Rectal smooth muscle tissue (tissue), 1 donor: ENCODE results near the gene GGA1.

ENCODE experiments used
- H3K27ac ChIP-seq: one replicate; pipeline ENCODE4 v1.7.0; 2013; ENCODE audit warnings: low read depth, low read length, inconsistent platforms
- H3K27me3 ChIP-seq: one replicate; pipeline ENCODE4 v1.7.0; 2013; ENCODE audit warnings: low read length; ENCODE audit not compliant: control insufficient read depth, insufficient read depth
- H3K36me3 ChIP-seq: one replicate; pipeline ENCODE4 v1.7.0; 2013; ENCODE audit warnings: low read length; ENCODE audit not compliant: control insufficient read depth, insufficient read depth
- H3K4me1 ChIP-seq: one replicate; pipeline ENCODE4 v1.7.0; 2013; ENCODE audit warnings: low read length; ENCODE audit not compliant: control insufficient read depth, insufficient read depth
- H3K4me3 ChIP-seq: one replicate; pipeline ENCODE4 v1.7.0; 2013; ENCODE audit warnings: low read length
- H3K9ac ChIP-seq: one replicate; pipeline ENCODE4 v1.7.0; 2013; ENCODE audit warnings: low read length

The GGA1 gene

DNA sequence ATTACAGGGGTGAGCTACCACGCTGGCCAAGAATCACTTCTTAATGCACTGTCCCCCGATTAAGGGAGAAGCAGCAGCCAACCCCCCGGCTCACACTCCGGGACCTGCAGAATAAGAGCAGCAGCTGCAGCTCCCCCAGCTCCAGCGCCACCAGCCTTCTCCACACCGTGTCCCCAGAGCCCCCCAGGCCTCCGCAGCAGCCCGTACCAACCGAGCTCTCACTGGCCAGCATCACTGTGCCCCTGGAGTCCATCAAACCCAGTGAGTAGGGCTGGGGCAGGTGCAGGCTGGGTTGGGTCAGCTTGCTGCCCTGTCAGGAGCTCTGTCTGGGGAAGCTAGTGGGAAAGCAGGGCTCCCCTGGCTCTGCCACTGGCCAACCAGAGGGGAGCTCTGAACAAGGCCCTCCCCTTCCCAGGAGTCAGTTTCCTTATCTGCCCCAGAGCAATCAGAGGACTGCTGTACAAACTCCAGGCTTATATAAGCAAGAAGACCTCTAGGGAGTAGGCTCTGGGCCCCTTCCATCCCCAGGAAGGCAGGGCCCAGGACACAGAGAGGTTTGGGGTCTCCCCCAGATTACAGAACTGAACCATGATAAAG lies 22.3 kb downstream of the GGA1 start:
- Histone ChIP-seq H3K36me3 (peaks cover 11% of the 10 kb centered on the region), H3K27me3 (no peaks in the 10 kb centered on the region), H3K4me1 (peaks cover 30% of the 10 kb centered on the region), H3K27ac (no peak overlapping the region), H3K4me3 (no peak overlapping the region), H3K9ac (no peak overlapping the region)

DNA sequence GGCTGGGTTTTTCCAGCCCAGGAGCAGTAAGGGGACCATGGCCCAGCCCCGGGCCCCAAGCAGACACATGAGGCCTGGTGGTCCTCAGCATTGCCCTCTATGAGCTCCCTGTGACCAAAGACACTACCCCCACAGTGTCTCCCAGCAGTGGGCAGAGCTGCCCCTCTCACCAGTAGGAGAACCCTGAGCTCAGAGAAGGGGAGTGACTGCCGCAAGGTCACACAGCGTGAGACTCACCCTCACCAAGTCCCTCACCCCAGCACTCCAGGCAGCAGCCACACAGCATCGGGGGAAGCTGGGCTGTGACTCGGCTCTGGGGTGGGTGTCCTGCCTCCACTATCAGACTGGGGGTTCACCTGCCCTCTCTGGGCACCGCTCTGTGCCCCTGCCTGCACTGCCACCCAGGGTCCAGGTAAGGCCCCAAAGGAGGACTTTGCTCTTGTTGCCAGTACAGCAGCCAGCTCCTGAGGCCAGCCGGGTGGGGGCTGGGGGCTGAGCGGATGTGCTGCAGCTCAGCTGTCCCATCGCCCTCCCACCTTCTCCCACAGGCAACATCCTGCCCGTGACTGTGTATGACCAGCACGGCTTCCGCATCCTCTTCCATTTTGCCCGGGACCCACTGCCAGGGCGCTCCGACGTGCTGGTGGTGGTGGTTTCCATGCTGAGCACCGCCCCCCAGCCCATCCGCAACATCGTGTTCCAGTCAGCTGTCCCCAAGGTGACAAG lies 23.0 kb downstream of the GGA1 start:
- Histone ChIP-seq H3K36me3 (peaks cover 9% of the 10 kb centered on the region), H3K27me3 (no peaks in the 10 kb centered on the region), H3K4me3 (no peak overlapping the region), H3K27ac (no peak overlapping the region), H3K9ac (no peak overlapping the region), H3K4me1 (peaks cover 25% of the 10 kb centered on the region)

DNA sequence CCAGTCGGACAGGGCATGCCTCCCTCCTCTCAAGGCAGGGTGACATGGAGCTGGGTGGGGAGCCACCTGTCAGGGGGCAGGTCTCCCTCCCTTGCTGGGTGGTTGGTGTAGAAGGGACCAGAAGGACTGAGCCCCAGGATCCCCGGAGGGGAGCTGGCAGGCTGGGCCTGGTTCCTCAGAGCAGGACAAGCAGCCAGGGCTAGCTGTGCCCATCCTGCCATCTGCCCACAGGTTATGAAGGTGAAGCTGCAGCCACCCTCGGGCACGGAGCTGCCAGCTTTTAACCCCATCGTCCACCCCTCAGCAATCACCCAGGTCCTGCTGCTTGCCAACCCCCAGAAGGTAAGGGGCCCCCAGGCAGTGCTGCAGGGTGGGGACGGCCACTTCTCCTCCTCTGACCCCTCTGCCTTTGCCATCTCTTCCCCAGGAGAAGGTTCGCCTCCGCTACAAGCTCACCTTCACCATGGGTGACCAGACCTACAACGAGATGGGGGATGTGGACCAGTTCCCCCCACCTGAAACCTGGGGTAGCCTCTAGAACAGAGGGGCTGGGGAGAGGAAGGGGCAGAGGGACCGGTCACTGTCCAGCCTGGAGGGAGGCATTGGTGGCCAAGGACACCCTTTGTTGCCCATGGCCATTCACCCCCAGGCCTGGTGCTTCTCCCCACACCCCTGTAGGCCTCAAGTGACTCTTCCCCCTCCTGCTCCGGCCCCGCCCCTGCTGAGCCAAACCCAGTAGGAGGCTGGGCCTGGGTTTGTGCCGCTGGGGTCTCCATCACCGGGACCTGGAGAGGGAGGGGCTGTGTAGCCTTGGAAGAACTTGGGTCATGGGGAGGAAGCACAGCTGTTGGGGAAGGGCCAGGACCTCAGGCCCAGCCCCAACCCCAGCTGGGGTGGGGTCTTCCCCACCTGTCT lies 23.8 kb downstream of the GGA1 start:
- Histone ChIP-seq H3K27me3 (no peaks in the 10 kb centered on the region), H3K27ac (peak overlapping the region; percentile 72), H3K4me3 (no peak overlapping the region), H3K4me1 (peaks cover 17% of the 10 kb centered on the region), H3K36me3 (peaks cover 9% of the 10 kb centered on the region), H3K9ac (no peak overlapping the region)

DNA sequence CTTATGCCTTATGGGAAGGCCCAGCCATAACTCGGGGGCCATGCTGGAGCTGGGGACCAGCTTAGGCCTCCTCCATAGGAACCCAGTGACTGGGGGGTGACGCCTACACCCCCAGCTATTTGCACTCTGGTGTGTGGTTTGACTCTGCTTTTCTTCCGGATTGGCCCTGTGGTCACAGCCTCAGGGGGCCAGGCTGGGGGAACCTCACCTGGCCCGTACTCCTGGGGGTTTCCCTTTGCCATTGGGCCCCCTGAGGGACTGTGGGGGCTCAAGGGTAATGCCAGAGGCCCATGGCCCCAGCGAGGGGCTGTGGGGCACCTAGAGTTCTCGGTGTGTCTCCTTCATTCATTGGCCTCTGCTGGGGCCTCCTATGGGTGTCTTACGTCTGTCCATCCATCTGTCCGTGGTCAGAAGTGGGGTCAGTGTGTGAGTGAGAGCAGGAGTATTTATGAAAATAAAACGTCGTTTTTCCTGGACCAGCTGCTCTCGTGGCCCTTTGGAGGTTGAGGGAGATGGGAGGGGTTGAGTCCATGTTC lies 24.5 kb downstream of the GGA1 start:
- peaks cover 15% of the 10 kb centered on the region for H3K4me1 ChIP-seq
- peaks cover 9% of the 10 kb centered on the region for H3K36me3 ChIP-seq
- peak overlapping the region; percentile 72 for H3K27ac ChIP-seq
- no peaks in the 10 kb centered on the region for H3K27me3 ChIP-seq
- H3K9ac ChIP-seq, result no peak overlapping the region
- H3K4me3 ChIP-seq, result no peak overlapping the region

DNA sequence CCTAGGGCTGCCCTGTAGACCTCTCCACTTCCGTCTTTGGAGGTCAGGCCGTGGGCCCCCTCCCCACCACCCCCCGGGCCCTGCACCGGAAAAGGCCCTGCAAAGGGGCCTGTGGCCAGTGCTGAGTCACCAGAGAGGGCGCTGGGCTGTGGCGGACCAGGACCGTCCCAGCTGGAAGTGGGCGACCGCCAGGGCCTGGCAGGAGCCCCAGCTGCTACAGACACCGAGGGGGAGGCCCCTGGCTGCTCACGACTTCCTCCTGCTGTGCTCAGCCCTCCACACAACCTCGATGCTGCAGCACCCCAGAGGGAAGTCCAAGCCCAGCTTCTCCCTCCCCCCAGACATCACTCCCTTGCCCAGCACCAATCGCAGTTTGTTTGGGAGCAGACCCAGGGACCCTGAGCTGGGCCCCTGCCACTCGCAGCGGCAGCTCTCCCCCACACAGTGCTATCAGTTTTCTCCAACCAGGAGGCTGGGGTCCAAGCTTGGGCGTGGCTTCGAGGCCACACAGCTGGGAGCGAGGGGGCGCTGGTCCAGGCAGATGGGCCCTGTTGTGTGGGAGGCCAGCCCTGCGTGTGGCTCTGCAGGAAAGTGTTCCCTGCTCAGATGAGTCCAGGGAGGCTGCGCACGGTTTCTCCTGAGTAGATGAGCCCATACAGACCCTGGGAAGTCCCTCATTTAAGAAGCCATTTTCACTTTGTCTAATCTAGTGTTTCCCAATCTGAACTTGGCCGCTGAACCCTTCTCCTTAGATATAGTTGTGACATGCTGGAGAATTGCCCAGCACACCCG lies 25.2 kb downstream of the GGA1 start:
- Histone ChIP-seq H3K36me3 (peaks cover 9% of the 10 kb centered on the region), H3K27ac (peak overlapping the region; percentile 72), H3K4me1 (peaks cover 16% of the 10 kb centered on the region), H3K27me3 (no peaks in the 10 kb centered on the region), H3K9ac (no peak overlapping the region), H3K4me3 (peak overlapping the region; percentile 10)

DNA sequence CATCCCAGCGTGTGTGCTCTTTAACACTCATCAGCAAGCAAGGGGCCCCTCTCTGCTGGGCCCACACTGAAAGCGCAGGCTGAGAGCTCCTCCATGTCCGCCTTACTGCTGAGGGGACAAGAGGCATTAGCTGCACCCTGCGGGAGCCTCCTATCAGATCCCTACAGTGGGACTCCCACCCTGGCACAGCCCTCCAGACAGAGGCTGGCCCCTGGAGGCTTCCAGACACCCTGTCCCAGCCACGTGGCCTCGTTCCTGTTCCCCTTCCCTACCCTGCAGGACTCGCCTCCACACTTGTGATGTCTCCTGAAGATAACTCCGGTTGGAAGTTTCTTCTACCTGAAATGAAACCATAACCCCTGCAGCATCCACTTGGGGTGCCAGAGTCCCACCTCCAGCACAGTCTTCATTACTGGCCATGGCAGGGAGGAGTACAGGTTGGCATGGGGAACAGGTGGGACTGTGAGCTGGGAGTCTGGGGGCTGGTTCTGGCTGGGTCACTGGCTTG lies 25.8 kb downstream of the GGA1 start:
- Histone ChIP-seq H3K36me3 (peaks cover 6% of the 10 kb centered on the region), H3K4me3 (peak overlapping the region; percentile 37), H3K27ac (peak overlapping the region; percentile 72), H3K27me3 (no peaks in the 10 kb centered on the region), H3K4me1 (peaks cover 18% of the 10 kb centered on the region), H3K9ac (no peak overlapping the region)

DNA sequence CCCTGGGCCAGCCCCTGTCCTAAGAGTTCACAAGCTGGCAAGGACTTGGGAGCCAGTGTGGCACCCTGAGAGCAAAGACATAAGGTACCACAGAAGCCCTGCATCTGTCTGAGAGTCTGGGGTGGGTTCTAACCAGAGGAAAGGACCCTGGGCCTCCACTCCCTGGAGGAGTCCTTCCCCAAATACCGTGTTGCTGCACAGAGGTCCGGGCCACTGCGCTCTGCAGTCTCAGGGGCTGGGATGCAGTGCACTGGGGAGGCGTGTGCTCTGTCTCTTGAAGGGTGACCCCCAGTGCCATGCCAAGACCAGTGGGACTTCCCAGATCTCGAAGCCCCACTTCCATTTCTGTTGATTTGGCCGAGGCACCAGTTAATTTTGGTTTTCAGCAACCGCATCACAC lies 26.5 kb downstream of the GGA1 start:
- Histone ChIP-seq H3K27me3 (no peaks in the 10 kb centered on the region), H3K4me3 (no peak overlapping the region), H3K4me1 (peaks cover 18% of the 10 kb centered on the region), H3K36me3 (peaks cover 6% of the 10 kb centered on the region), H3K27ac (no peak overlapping the region), H3K9ac (no peak overlapping the region)

DNA sequence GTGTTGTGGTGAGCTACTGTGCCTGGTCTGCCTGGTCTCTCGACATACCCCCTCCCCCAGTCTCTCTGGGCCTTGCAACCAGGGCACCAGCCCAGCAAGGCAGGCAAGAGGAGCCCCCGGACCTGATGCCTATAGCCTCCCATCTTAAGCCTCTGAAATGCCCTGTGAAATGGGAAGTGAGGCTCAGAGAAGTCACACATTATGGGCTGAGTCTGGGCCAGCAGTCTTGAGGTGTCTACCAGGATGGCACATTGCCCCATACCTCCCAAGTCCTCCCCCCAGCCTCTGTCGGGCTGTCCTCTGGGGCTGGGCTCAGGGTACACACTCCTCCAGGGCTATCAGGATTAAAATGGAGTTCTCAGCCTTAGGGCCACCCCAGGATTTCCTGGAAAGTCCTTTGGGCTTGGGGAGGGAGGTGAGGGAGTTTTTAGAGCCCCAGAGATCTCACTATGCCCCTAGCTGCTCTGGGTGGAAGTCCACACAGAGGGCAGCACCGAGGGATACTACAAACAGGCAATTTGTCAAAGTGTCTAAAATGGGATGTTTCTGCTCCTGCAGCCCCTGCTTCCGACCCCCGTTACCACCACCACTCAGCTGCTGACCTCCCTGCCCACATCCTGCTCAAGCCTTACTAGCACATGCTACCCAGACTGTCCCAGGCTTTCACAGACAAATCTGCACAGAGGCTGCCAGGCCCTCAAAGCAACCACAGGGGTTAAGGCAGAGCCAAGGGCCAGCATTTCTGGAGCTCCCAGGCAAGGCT lies 27.7 kb downstream of the GGA1 start:
- no peak overlapping the region for H3K4me3 ChIP-seq
- H3K27ac ChIP-seq, result no peak overlapping the region
- no peak overlapping the region for H3K9ac ChIP-seq
- H3K27me3 ChIP-seq, result no peaks in the 10 kb centered on the region
- H3K4me1 ChIP-seq, result peaks cover 18% of the 10 kb centered on the region
- peaks cover 2% of the 10 kb centered on the region for H3K36me3 ChIP-seq

DNA sequence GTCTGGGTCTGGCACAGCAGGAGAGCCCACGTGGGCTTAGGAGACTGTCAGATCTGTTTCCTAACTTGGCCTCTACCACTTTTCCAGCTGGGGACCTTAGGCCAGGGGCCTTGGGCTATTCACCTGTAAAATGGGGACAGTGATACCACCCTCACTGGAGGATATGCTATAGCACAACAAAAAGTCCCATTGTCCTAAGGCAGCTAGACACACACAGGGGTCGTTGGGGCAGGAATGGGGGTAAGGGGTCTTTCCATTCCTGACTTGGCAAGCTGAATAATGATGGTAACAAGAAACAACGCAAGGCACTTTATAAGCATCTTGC lies 28.3 kb downstream of the GGA1 start:
- H3K27me3 ChIP-seq, result no peaks in the 10 kb centered on the region
- peaks cover 18% of the 10 kb centered on the region for H3K4me1 ChIP-seq
- H3K9ac ChIP-seq, result no peak overlapping the region
- H3K27ac ChIP-seq, result no peak overlapping the region
- peaks cover 2% of the 10 kb centered on the region for H3K36me3 ChIP-seq
- H3K4me3 ChIP-seq, result no peak overlapping the region

DNA sequence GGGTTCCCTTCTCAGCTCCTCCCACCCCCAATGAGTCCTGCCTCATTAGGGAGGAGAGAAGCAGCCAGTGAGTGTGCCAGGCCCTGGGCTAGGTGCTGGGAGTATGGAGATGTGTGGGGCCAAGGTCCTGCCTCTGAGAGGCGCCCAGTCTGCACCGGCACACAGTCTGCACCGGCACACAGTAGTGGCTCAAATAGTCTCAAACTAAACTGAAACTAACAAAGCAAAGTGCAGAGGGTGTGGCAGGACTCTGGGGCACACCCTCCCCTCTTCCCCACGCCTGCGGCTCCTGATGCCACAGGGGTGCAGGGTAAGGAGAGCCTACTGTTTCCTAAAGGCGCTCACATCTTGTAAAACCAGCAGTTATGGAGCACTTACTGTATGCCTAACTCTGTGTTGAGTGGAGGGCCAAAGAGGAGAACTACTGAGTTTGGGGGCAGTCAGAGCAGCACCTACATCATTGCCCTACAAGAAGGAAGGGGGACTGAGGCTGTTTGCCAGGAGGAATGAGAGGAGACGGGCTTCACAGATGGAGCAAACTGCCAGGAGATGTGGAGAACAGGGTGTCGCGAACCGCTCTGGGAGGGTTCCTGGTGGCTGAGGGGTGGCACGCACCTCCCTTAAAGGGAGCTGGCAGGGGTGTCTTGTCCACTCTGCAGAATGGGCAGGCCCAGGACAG lies 29.9 kb downstream of the GGA1 start:
- H3K36me3 ChIP-seq, result no peaks in the 10 kb centered on the region
- H3K4me3 ChIP-seq, result peak overlapping the region; percentile 81
- H3K4me1 ChIP-seq, result peaks cover 14% of the 10 kb centered on the region
- no peak overlapping the region for H3K9ac ChIP-seq
- no peaks in the 10 kb centered on the region for H3K27me3 ChIP-seq
- no peak overlapping the region for H3K27ac ChIP-seq
